Stimulated activated naive CD8-positive, alpha-beta T cell treated with anti-CD3 and anti-CD28 coated beads, Interleukin-15, Interleukin-2, amounts not matched to agents 100 U/mL and 50 U/mL, for 24 hours (primary cell): ENCODE results near the gene PTPRJ.

Experiments used
- ATAC-seq: fragments of 150-1000 bp; cut with Tn5 transposase; one replicate; pipeline ENCODE4 v1.10.0; 2021
- DNase-seq: peaks from one replicate; pipeline ENCODE4 v3.0.0; 2021

The PTPRJ gene

DNA sequence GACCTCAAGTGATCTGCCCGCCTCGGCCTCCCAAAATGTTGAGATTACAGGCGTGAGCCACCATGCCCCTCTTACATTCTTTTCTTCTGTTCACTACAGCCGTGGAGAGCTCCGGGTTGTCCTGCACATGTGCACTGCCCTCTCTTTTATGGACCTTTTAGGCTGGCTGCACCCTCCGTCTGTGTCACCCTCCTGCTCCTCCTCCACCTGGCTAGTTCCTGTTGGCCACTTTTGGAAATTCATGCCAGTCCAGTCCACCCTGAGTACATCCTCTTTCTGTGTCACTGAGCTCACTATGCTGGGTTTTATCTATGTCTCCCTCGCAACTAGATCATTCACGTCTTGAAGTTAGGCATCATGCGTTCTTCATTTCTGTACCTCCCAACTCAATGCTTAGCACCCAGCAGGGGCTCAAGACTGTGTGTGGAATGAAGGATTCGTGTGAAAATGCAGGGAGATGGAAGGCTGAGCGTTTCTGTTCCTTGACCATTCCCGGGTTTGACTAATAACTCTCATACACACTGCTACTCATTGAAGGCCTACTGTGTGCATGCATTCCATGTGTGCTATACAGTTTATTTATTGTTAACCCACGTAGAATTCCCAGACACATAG, 60.6 kb downstream of the PTPRJ start:
- no peak for ATAC-seq
- no peak for DNase-seq

DNA sequence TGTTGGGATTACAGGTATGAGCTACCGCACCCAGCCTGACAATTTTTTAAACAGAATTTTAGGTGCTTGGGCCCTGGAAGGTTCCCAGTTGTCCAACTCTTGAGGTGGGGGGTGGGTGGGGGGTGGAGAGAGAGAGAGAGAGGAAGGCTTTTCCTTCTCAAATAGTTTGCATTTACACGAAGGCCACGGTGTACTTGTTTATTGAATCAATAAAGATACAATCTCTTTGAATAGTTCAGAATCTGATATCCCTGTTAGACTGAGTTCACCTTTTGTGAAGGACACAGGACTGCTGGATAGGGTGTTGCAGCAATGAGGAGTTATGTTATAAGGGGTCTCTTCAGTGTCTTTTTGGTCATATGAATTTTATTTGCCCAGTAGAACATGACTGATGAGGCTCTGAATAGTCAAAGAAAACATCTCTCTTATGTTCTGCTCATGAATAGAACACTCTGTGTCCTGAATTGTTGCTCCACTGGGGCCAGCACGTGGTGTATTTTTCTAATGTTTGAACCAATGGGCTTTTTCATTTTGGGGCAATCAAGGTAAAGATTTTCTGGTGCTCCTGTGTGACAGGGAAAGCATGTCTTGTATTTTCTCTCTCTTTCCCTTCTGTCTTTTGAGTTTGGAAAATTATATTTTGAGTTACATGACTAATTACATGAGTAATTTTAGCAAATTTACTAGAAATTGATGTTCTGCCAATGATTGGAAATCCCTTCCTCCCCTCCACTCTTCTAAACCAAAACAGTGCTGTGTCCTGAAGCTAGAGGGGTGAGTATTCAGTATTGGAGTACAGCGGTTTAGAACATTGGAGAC, 61.7 kb downstream of the PTPRJ start:
- ATAC-seq: no peak
- DNase-seq: no peak

DNA sequence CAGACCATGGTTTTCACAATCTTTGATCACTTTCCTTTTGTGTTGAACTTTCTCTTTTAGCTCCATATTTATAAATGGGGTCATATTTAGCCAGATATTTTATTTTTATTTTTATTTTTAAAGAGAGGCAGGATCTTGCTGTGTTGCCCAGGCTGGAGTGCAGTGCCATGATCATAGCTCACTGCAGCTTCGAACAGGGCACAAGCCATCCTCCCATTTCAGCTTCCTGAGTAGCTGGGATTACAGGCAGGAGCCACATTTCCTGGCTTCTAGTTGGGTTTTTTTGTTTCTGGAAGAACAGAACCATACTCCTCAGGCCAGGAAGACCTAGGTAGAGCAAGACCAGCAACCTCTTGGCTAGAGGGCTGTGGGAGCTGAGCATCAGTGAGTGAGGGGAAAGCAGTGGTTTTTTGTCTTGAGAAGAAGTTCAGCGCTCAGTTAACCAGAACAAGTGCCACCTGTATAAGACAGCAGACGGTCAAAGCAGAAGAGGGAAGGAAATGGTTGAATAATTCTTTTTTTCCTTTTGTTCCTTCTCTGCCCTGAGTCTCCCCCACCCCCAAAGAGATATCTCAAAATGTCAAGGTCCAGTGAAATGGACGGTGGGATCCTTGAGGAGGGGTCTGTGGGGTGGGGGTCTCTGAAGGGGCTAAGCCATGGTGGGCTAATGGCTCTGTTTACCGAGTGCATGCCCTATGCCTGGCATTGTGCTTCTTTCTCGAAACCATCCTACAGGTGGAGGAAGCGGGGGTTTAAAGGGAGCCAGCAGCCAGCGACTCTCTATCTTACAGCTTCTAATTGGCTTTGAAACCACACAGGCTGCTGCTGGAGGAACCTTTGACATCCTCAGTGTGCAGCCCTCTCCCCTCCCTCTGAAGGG, 63.0 kb downstream of the PTPRJ start:
- DNase-seq (no peak), ATAC-seq (peak; percentile 50)

DNA sequence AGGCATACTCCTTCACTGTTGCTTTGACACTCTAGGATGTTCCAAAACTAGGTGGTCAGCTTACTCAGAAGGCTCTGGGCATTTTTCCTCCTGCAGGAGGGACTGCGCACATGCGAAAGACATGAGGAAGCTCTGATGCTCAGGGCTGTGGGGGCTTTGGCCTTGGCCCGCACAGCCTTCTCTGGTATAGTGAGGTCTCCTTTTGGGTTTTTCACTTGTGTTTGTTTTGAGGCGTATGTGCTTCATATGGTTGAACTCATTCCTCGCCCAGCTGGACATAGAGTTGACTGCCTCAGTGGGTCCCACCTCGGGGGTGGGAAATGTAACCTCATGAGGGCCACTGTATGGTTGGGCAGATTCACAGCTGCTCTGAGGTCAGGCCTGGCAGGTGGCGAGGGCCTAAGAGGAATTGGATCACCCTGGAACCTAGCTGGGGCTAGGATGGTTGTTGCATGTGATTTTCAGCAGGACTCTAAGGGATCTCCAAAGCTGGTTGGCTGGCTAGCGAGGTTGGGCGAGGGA, 63.7 kb downstream of the PTPRJ start:
- no peak for ATAC-seq
- no peak for DNase-seq

DNA sequence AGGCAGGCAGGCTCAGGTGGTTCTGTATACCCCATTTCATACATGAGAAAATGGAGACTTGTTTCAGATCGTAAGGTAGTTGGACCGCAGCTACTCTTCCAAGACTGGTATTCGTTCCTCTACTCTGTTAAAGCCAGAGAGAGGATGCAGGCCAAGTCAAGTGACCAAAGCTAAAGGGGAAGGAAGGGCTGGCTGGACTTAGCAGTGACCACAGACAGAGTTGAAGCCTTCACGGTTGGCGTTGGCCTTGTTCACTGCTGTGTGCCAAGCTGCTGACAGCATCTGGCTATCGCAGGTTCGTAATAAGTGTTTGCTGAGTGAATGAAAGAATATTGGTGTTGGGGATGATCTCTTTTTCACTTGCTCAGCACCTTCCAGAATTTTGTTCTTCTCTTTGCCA, 64.2 kb downstream of the PTPRJ start:
- ATAC-seq (no peak), DNase-seq (no peak)

DNA sequence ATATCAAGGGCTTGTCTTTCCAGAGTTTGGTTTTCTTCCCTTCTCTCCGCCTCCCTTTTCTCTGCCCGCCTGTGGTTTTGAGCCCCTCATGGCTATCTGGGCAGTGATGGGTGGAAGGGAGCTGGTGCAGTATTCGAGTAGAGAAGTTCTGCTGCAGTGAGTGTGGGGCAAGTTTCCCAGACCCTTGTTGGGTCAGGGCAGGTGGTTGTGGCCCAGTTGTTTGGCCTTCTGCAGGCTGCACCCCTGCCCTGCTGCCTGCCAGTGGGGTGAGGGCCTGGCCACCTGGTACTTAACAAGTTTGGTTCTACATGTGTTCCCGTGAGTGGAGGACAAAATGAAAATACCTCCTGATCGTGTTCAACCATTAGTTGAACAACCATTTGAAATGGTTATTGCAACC, 65.2 kb downstream of the PTPRJ start:
- DNase-seq: no peak
- ATAC-seq: no peak

DNA sequence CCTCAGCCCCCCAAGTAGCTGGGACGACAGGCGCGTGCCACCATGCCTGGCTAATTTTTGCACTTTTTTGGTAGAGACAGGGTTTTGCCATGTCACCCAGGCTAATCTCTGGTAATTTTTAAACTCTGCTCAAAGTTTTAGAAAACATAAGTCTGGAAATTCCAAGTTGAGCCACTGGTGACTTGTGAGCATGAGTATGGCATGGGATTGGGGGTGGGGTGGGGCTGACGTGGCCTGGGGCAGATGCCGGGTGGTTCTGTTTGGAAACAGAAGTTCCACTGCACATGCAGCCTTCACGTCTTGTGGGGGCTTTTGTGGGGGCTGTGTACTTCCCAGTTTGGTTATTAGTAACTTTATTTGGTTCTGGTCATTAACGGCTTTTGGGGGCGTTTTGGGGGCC, 67.3 kb downstream of the PTPRJ start:
- ATAC-seq: no peak
- no peak for DNase-seq

DNA sequence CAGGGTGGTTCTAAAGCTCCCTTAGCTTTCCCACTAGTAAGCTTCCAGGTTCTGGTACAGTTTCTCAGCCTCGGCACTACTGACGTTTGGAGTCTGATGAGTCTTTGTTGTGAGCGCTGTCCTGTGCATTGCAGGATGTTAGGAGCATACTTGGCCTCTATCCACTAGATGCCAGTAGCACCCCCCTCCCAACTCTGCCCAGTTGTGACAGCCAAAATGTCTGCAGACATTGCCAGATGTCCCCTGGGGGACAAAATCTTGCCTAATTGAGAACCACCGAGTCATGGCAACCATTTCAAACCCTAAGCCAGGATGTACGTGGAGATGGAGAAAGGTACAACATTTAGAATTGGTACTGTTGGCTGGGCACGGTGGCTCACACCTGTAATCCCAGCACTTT, 68.7 kb downstream of the PTPRJ start:
- DNase-seq (no peak), ATAC-seq (no peak)

DNA sequence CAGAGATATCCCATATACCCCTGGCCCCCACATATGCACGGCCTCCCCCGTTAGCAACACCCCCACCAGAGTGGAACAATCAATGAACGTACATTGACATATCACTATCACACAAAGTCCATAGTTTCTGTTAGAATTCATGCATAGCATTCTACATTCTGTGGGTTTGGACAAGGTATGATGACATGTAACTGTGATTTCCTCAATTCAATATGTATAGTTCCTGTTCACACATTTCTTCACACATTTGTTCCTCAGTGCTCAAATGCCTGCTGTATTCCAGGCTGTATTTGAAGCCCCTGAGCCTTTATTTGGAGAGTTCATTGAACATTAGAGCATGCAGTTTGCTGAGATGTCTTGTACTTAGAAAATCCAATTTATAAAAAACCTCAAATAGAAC, 69.9 kb downstream of the PTPRJ start:
- no peak for DNase-seq
- ATAC-seq: no peak

DNA sequence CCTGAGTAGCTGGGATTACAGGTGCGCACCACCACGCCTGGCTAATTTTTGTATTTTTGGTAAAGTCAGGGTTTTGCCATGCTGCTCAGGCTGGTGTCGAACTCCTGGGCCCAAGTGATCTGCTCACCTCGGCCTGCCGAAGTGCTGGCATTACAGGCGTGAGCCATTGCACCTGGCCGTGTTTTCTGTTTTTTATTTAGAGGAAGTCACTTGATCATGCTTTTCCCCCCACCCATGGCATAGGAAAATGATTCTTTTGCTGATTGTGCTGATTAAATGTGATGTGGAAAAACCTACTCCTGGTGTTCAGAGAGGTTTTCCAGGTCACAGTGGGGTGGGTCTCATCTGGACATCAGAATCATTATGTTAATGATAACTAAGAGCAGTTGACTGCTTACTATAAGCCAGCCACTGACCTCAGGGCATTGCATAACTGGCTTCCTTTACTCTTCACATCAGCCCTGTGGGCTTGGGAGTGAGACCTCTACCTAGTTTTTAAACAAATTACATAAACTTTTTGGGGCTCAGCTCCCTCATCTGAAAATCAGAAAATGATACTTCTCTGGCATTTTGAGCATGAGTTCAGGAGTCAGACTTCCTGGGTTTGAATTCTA, 71.0 kb downstream of the PTPRJ start:
- DNase-seq: no peak

DNA sequence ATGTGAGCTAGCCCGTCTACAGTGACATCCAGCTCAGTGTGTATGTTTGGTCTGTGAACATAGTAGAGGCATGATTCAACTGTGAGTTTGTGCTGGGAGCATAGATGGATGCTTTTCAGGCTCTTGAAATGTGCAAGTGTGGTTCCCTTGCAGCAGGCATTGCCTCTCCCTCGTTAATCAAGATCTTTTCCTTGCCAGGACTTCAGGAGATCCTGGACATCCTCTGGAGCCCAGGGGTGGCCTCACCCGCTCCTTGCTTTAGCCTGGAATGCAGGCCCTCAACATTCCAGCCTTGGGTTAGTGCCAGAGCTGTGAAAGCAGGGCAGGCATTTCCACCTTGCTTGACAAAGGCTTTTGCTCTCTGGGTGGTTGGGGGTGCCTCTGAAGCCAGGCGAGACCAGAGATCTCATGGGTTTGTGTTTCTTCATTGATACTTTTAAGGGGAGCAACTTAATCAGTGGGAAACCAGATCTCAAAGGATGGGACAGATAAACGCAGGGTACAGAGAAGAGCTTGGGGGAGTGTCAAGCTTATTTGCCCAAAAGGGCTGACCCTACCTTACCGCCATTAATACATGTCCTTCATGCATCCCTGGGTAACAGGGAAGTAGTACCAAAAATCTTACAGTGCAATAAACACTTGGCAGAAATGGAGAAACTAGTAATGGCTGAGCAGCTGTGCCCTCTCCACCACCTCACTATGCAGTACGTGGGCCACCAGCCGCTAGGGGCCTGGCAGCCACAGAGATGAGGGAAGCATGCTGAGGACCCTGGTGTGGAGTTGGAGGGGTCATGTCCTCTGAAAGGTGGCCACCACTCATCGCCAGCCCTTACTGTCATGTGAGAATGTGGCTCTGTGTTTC, 72.1 kb downstream of the PTPRJ start:
- ATAC-seq: no peak

More for the DNA sequence above, 71.0 kb downstream of the PTPRJ start:
- ATAC-seq: no peak

DNA sequence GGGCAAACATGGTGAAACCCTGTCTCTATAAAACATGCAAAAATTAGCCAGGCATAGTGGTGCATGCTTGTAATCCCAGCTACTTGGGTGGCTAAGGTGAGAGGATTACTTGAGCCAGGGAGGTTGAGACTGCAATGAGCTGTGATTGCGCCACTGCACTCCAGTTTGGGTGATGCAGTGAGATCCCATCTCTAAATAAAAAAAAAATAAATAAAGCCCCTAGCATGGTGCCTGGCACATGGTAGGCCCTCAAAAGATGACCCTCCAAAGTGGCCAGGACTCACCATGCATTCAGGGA, 74.6 kb downstream of the PTPRJ start:
- ATAC-seq: no peak
- no peak for DNase-seq

More for the DNA sequence above, 72.1 kb downstream of the PTPRJ start:
- DNase-seq: no peak

DNA sequence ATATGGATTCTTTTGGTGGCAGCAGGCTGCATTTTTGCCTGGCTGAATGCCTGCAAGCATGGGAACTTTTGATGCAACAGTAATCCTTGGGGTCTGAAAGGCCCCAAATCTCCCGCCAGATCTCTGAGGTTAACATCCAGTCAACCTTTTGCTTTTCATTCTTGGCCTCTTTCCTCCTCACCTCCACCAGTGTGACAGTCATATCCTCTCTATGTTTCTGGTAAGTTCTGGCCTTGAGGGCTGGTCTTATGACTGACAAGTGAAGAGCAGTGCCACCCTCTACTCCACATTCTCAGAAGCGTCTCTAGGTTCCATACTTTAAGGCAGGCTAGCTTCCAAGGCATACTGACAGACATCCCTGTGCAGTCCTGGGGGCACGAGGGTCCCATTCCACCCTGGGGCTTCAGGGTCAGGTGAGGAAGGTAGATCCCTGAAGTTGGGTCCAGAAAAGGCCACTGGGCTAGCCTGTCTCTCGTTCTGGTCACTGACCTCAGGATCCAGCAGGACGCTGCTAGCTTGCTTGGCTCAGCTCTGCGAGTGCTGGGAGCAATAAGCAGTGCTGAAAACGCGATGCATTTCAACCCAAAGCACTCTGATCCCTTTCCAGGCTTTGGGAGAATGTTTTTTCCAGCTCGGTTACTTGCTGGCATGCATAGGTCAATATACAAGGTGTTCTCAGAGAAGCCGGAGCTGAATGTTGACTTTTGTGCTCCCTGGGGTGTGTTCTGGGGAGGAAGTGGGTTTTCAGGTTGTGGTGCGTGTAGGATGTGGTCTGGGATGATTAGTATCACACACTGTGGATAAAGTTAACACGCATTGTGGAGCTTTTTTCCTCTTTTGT, 75.2 kb downstream of the PTPRJ start:
- DNase-seq: peak; percentile 63

DNA sequence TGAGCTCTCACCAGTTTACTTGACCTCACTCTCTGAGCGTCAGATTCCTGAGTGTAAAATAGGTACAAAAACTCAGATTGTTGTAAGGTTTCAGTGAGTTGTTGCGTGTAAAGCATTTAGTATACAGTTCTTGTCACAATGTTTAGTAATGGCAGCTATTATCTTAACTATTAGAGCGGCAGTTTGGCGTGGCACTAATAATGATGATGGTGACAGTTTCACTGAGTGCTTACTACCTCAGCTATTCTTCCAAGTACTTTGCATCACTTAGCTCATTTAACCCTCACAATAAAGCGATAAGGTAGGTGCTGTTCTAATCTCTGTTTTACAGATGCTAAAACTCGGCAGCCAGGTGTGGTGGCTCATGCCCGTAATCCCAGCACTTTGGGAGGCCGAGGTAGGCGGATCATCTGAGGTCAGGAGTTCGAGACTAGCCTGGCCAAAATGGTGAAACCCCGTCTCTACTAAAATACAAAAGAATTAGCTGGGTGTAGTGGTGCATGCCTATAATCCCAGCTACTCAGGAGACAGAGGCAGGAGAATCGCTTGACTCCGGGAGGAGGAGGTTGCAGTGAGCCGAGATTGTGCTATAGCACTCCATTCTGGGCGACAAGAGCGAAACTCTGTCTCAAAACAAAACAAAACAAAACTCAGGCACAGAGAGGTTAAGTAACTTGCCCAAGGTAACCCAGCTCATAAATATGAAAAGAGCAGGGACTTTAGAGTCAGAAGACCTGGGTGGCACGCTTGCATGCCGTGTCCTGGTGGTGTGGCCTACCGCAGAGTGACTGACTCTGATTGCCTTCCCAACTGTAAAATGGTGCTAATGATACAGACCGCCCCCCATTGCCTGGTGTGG, 76.2 kb downstream of the PTPRJ start:
- ATAC-seq (no peak), DNase-seq (no peak)

More for the DNA sequence above, 75.2 kb downstream of the PTPRJ start:
- peak; percentile 94 for ATAC-seq

DNA sequence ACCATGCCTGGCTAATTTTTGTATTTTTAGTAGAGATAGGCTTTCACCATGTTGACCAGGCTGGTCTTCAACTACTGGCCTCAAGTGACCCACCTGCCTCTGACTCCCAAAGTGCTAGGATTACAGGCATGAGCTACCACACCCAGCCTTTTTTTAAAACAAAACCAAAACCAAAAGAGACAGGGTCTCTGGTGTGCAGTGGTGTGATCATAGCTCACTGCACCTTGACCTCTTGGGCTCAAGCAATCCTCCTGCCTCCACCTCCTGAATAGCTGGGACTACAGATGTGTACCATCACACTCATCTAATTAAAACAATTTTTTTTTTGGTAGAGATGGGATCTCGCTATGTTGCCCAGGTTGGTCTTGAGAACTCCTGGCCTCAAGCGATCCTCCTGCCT, 77.7 kb downstream of the PTPRJ start:
- DNase-seq (no peak), ATAC-seq (no peak)

DNA sequence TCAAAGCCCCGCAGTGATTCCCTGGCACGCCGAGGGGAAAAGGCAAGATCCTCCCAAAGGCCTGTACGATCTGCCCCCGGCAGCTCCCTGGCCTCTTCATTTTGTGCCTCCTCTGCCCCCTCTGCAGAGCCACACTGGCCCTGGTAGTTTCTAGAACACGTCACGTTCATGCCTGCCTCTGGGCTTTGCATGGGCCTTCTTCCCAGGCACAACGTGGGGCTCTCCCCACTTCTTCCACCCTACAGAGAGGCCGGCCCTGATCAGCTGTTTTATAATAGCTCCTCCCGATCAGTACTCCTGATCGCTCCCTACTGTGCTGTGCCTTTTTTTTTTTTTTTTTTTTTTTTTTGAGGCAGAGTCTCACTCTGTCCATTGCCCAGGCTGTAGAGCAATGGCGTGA, 78.4 kb downstream of the PTPRJ start:
- DNase-seq (no peak), ATAC-seq (no peak)

DNA sequence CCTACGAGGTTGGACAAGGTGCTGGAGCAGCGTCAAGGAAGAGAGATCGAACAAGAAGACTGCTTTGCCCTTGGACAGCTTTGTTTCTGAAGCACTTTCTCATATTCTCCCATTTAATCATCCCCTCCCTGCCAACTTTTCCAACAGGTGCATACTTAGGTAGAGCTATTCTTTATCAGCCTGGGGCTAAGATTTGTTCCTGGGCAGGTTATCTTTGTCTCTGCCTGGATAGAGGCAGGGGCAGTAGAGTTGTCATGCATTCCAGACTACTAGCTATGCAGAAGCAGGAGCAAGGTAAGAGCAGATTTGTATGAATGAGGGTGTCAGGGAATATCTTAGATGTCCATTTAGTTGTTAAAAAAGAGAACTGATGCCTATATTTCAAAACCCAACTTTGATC, 82.3 kb downstream of the PTPRJ start:
- DNase-seq: no peak
- no peak for ATAC-seq

DNA sequence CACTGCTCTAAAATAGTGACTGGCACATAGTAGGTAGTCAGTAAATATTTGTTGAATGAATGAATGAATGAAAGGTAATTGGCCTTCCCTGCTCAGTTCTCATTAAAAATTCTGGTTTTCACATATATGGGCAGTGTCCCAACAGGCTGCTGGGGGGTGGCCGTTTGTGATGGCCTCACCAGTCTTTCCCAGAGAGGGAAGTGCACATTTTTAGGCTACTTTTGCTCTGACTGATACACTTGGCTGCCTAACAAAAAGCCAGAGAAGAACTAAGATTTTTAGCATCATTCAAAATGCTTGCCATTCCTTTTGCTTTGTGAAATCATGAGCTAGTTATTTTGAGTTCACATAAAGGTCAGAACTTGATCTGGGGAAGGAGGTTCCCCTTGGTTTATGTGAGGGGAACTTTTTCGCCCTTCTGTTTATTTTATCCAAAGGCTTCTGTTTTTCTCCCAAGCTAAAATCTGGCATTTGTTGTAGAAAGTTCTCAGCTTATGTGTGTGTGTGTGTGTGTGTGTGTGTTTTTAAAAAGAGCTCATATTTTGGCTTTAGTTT, 83.1 kb downstream of the PTPRJ start:
- ATAC-seq: no peak
- DNase-seq: no peak

DNA sequence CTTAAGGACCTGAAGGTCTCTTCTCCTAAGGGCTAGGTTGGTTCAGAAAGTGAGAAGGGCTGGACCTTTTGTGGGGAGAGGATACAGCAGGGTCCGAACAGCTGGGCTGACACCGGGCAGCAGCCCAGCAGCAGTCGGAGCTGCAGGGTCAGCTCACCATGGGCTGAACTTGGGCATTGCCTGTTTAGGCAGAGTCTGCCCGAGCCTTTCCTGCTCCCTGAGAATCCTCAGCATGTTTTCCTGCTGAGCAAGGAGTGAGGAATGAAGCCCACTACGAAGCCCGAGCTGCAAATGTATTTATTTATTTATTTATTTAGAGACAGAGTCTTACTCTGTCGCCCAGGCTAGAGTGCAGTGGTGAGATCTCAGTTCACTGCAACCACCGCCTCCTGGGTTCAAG, 83.9 kb downstream of the PTPRJ start:
- ATAC-seq (no peak), DNase-seq (no peak)
